GM11168 (cell line): ENCODE results near the gene SHB.

Experiments used
- in situ Hi-C: fragments of 300-500 bp; cut with MboI; formaldehyde crosslinking; loops from one replicate; pipeline ENCODE4 v1.12.0; 2022; ENCODE audit warnings: low sequenced_read_pairs; ENCODE audit not compliant: unreplicated experiment

SHB gene

GRCh38 chr9:37926737-37927118 is 142.3 kb downstream of the SHB start:
- in situ Hi-C loops, result loop anchor here (10.0 kb wide), 2 partner anchors 148 to 238 kb away; no protein-coding TSS in a partner anchor

- in situ Hi-C loops, result loop anchor here (10.0 kb wide), 2 partner anchors 149 to 239 kb away; no protein-coding TSS in a partner anchor
Measured at GRCh38 chr9:37925786-37926736, 143.0 kb downstream of the SHB start.

GRCh38 chr9:37925006-37925405 is 144.0 kb downstream of the SHB start:
- in situ Hi-C loops, result loop anchor here (10.0 kb wide), 2 partner anchors 150 to 240 kb away; no protein-coding TSS in a partner anchor

GRCh38 chr9:37924538-37924937 is 144.5 kb downstream of the SHB start:
- in situ Hi-C loops, result loop anchor here (10.0 to 25.0 kb wide), 3 partner anchors 150 to 438 kb away; no protein-coding TSS in a partner anchor

- in situ Hi-C loops, result loop anchor here (10.0 to 25.0 kb wide), 3 partner anchors 151 to 438 kb away; no protein-coding TSS in a partner anchor
Measured at GRCh38 chr9:37923796-37924427, 145.1 kb downstream of the SHB start.

GRCh38 chr9:37923118-37923795 is 145.8 kb downstream of the SHB start:
- in situ Hi-C loops, result loop anchor here (10.0 to 25.0 kb wide), 3 partner anchors 152 to 439 kb away; no protein-coding TSS in a partner anchor

- in situ Hi-C loops, result loop anchor here (10.0 to 25.0 kb wide), 3 partner anchors 152 to 440 kb away; no protein-coding TSS in a partner anchor
Measured at GRCh38 chr9:37922363-37923117, 146.5 kb downstream of the SHB start.

GRCh38 chr9:37921546-37922300 is 147.3 kb downstream of the SHB start:
- in situ Hi-C loops, result loop anchor here (10.0 to 25.0 kb wide), 3 partner anchors 153 to 441 kb away; no protein-coding TSS in a partner anchor

GRCh38 chr9:37921168-37921510 is 147.9 kb downstream of the SHB start:
- in situ Hi-C loops, result loop anchor here (10.0 to 25.0 kb wide), 3 partner anchors 154 to 441 kb away; no protein-coding TSS in a partner anchor

- in situ Hi-C loops, result loop anchor here (10.0 to 25.0 kb wide), 3 partner anchors 154 to 442 kb away; no protein-coding TSS in a partner anchor
Measured at GRCh38 chr9:37920471-37921167, 148.4 kb downstream of the SHB start.

GRCh38 chr9:37919956-37920335 is 149.1 kb downstream of the SHB start:
- in situ Hi-C loops, result loop anchor here (10.0 to 25.0 kb wide), 3 partner anchors 155 to 442 kb away; no protein-coding TSS in a partner anchor

- in situ Hi-C loops, result loop anchor here (25.0 kb wide), 1 partner anchor 443 kb away; no protein-coding TSS in a partner anchor
Measured at GRCh38 chr9:37919246-37919955, 149.6 kb downstream of the SHB start.

GRCh38 chr9:37918665-37919170 is 150.3 kb downstream of the SHB start:
- in situ Hi-C loops, result loop anchor here (25.0 kb wide), 1 partner anchor 444 kb away; no protein-coding TSS in a partner anchor

GRCh38 chr9:37917801-37918664 is 151.0 kb downstream of the SHB start:
- in situ Hi-C loops, result loop anchor here (25.0 kb wide), 1 partner anchor 444 kb away; no protein-coding TSS in a partner anchor

- in situ Hi-C loops, result loop anchor here (25.0 kb wide), 1 partner anchor 445 kb away; no protein-coding TSS in a partner anchor
Measured at GRCh38 chr9:37917313-37917731, 151.7 kb downstream of the SHB start.
